NT2/D1 (cell line): Measurements from ENCODE around the gene CACFD1.

ENCODE experiments used
- YY1 ChIP-seq: IDR thresholded peaks from 2 replicates; pipeline ENCODE4 v1.6.1; 2011; ENCODE audit not compliant: insufficient read length, insufficient read depth
- ZNF274 ChIP-seq: IDR thresholded peaks from 2 replicates; pipeline ENCODE4 v1.6.1; 2011; ENCODE audit warnings: mild to moderate bottlenecking, low read depth, low read length

GRCh38 chr9:133424187-133424586 is 35.6 kb upstream of the CACFD1 start:
- TF ChIP-seq YY1 (no peak), ZNF274 (no peak)
